Measurements from ENCODE around the gene TMEM243.
"Not testable (repeated sequence)": the region's sequence is repeated elsewhere in the genome, so short reads cannot be mapped to it uniquely, and the experiment has no call there.

Gene TMEM243

DNA sequence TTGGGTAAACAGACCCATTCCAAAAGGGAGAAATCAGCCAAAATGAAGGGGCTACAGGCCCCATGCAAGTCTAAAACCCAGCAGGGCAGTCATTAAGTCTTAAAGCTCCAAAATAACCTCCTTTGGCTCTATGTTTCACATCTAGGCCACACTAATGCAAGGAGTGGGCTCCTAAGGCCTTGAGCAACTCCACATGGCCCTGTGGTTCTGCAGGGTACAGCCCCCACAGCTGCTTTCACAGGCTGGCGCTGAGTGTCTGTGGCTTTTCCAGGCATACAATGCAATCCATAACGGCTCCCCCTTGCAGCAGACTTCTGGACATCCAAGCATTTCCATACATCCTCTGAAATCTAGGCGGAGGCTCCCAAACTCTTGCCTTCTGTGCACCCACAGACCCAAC lies 9.0 kb downstream of the TMEM243 start:
- no peak for DNase-seq (ENCODE audit: low read depth)

DNA sequence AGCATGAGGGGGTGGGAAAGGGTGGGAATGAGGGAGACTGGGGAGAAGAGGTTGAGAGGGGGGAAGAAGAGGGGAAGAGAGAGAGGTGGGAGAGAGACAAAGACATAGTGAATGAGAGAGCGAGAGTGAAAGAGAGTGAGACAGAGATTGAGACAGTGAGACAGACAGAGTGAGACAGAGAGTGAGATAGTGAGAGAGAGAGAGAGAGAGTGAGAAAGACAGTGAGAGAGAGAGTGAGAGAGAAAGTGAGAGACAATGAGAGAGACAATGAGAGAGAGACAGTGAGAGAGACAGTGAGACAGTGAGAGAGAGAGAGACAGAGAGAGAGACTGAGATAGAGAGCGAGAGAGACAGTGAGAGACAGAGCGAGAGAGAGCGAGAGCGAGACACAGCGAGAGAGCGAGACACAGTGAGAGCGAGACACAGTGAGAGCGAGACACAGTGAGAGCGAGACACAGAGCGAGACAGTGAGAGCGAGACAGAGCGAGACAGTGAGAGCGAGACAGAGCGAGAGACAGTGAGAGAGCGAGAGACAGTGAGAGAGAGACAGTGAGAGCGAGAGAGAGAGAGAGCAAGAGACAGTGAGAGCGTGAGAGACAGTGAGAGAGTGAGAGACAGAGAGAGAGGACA lies 10.1 kb downstream of the TMEM243 start:
- no peak for DNase-seq (ENCODE audit: low read depth)

DNA sequence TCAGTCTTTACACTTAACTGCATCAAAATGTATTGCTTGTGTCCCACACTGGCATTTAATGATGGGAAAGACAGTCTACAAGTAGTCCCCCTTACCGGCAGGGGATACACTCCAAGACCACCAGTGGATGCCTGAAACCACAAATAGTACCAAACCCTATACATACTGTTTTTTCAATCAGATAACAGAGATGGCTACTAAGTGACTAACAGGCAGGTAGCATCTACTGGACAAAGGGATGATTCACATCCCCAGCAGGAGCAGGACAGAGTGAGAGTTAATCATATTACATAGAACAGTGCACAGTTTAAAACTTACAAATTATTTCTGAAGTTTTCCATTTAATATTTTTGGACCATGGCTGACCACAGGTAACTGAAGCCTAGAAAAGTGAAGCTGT lies 13.2 kb downstream of the TMEM243 start:
- DNase-seq (ENCODE audit: low read depth): no peak

GRCh38 chr7:87205701-87206100 lies 13.8 kb downstream of the TMEM243 start:
- DNase-seq (ENCODE audit: low read depth): not testable (repeated sequence)

DNA sequence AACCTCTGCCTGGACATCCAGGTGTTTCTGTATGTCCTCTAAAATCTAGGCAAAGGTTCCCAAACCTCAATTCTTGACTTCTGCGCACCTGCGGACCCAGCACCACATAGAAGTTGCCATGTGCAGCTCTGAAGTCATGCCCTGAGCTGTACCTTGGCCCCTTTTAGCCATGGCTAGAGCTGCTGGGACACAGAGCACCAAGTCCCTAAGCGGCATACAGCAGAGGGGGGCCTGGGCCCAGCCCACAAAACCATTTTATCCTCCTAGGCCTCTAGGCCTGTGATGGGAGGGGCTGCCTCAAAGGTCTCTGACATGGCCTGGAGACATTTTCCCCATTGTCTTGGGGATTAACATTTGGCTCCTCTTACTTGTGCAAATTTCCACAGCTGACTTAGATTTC lies 14.6 kb downstream of the TMEM243 start:
- DNase-seq (ENCODE audit: low read depth): no peak

DNA sequence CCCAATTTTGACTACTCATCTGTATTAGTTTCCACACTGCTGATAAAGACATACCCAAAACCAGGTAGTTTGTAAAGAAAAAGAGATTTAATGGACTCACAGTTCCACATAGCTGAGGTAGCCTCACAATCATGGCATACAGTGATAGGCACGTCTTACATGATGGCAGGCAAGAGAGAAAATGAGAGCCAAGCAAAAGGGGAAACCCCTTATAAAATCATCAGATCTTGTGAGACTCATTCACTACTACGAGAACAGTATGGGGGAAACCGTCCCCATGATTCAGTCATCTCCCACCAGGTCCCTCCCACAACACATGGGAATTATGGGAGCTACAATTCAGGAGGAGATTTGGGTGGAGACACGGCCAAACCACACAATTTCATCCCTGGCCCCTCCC lies 15.6 kb downstream of the TMEM243 start:
- not testable (repeated sequence) for DNase-seq (ENCODE audit: low read depth)

GRCh38 chr7:87202705-87203104 lies 16.8 kb downstream of the TMEM243 start:
- DNase-seq (ENCODE audit: low read depth): no peak

- no peak for DNase-seq (ENCODE audit: low read depth)
Measured at GRCh38 chr7:87202208-87202607, 17.3 kb downstream of the TMEM243 start.

DNA sequence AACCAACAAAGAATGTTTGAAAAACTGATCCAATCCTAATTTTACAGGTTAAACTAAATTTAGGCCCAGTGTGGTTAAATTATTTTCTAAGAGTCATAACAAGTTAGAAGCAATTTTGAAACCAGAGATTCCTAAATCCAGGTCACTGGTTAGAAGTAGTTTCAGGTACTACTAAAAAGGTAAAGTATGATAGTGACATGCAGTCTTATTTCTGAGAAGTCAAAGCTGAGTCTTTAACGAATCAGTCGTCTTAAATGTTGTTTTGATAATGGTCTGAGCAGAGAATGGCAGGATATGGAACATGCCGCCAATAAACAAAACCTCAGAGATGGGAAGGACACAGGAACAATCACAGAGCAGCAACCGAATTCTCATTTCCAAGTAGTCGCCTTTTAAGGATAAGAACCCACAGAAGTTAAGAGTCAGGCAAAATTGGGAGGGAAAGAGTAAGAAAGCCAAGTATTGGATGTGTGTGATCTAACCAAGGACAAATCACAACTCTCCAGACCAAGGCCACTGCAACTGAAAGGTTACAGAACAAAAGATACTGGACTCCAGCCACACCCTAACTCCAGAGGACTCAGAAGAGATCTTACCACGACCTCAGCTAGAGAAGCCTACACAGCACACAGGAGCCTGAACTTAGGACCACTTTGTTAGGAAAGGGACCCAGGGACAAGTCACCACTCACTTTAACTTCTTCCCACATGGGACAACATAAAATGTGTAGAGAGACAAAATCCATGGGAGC lies 19.7 kb downstream of the TMEM243 start:
- no peak for DNase-seq (ENCODE audit: low read depth)

- DNase-seq (ENCODE audit: low read depth): no peak
Measured at GRCh38 chr7:87199241-87199640, 20.3 kb downstream of the TMEM243 start.

DNA sequence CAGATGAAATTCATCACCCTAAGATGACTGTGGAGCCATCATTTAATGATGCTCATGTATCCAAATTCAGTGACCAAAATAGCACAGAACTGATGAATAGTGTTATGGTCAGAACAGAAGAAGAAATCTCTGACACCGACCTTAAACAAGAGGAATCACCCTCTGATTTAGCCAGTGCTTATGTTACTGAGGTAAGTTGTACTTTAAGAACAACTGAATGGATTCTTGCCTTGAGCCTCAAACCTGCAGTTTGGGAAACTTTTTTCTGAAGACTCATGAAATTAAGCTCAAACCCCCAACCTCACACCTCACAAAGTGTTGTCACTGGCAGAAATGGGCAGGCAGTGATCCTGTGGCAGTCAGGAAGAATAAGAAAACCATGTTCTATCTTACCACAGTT lies 25.6 kb downstream of the TMEM243 start:
- DNase-seq (ENCODE audit: low read depth): no peak

DNA sequence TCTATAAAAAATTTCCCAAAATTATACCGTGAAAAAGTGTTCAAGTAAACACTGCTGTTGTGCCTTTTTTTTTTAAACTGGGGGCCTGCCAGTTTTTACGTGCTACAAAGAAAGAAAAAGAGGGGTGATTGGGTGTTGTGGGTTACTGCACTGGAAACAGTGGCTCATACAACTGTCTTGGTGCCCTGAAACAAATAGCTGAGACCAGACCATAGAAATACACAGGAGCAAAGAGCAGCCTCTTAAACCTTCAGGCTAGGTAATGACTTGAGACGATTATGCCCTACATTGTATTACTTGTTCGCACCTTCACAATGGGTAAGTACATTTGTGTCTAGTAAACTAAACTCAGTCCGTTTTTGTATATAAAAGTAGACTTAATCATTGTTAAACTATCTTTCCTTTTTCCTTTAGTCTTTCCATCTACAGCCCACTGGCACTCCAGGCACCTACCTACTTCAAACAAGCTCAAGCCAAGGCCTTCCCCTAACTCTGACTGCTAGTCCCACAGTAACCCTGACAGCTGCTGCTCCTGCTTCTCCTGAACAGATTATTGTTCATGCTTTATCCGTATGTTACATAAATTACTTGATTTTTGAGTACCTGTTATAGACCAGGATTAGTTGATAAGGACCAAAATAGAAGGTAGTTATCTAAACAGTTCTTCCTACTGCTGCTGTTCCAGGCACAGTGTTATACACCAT lies 26.6 kb downstream of the TMEM243 start:
- no peak for DNase-seq (ENCODE audit: low read depth)

GRCh38 chr7:87190783-87191182 lies 28.7 kb downstream of the TMEM243 start:
- no peak for DNase-seq (ENCODE audit: low read depth)

GRCh38 chr7:87188930-87189329 lies 30.6 kb downstream of the TMEM243 start:
- no peak for DNase-seq (ENCODE audit: low read depth)

DNA sequence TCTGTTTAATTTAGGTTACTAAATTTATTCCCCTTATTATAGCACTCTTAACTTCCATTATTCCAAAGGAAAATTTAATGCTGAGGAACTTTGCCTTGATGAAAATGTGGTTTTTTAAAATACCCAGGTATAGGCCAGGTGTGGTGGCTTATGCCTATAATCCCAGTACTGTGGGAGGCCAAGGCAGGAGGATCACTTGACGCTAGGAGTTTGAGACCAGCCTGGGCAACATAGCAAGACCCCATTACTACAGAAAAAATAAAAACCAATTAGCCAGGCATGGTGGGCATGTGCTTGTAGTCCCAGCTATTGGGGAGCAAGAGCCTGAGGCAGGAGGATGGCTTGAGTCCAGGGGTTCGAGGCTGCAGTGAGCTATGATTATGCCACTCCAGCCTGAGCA lies 32.4 kb downstream of the TMEM243 start:
- no peak for DNase-seq (ENCODE audit: low read depth)

- no peak for DNase-seq (ENCODE audit: low read depth)
Measured at GRCh38 chr7:87179180-87179579, 40.4 kb downstream of the TMEM243 start.

DNA sequence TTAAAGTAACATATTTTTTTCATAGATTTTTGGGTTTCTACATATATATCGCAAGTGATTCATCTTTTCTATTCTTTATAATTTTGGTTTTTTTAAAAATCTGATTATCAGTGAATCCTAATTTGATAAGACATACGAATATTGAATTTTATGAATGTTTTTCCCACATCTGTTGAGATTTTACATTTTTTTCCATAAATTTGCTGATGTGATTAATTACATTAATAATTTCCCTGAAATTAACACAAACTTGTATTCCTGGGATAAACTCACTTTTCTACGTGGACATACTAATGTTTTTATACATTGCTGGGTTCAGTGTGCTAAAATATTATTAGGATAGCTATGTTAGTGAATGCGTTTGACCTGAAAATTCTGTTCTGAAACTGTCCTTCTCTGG lies 41.2 kb downstream of the TMEM243 start:
- no peak for DNase-seq (ENCODE audit: low read depth)

- no peak for DNase-seq (ENCODE audit: low read depth)
Measured at GRCh38 chr7:87173471-87173870, 46.1 kb downstream of the TMEM243 start.

DNA sequence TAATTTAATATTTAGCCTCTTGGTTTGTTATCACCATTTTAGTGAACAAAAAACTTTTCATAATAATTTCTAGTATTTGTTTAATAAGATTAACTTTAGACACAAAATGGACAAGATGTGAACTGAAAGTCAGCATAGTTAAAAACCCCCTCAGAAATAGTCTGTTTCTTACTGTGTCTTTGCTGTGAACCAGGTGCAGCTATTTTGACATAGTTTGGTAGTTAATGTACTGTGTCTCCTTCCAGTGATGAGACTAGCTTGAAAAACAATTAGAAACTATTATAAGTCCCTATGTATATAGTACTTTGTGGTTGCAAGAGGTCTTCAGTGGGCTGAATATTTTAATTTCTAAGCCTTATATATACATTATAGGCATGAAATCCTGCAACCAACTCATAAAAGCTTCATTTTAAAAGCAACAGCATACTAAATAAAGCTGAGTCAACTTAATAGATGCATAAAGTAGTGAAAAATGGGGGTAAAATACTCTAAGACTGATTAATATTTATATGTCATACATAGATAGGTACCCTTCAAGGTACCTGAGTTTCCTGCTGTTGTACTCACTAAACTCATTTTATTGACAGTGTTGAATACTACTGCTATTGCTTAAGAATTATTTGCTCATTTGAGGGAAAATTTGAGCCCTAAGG lies 48.1 kb downstream of the TMEM243 start:
- DNase-seq (ENCODE audit: low read depth): no peak

DNA sequence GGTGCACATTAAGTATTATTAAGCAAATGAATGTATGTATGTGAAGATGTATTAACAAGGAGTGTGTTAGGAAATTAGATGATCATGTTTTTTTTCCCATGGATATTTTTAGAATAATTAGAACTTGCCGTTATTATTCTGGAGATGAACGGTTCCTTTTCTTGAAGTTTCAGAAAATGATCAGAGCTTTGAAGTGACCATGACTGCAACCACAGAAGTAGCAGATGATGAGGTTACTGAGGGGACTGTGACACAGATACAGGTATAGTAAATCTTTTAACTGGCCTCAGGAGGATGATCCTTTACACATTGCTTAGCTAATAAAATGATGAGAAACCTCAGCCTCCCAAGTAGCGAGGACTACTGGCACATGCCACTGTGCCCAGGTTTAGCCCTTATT lies 48.7 kb downstream of the TMEM243 start:
- DNase-seq (ENCODE audit: low read depth): no peak

DNA sequence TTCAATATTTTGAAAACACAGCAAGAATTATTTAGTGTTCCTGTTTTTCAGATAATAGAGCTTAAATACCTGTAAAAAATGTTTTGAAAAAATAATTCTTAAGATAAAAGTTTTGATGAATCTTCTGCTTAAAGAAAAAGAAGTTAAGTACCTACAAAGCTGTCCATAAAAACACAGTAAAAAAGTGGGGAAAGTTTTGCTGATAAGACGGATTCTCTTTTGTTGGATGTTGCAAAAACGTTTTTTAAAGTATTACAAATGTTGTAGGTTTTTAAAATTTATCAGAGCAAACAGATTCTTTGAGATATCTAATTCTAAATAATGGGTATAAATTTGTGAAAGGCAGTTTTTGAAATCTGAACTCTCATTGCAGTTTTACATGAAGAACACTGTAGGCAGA lies 55.1 kb downstream of the TMEM243 start:
- DNase-seq (ENCODE audit: low read depth): no peak

DNA sequence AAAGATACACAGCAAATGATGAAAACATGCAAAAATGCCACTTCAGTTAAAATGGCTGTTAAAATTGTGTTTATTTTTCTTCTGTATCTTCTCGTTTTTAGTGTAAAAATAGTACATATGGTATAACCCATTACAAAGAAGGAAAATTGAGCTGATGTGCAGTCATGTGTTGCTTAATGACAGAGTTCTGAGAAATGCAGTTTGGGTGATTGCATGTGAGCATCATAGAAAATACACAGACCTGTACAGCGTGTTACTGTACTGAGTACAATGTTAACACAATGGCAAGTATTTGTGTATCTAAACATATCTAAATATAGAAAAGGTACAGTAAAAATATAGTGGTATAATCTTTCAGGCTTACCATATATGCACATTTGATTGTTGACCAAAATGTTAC lies 60.0 kb downstream of the TMEM243 start:
- no peak for DNase-seq (ENCODE audit: low read depth)

DNA sequence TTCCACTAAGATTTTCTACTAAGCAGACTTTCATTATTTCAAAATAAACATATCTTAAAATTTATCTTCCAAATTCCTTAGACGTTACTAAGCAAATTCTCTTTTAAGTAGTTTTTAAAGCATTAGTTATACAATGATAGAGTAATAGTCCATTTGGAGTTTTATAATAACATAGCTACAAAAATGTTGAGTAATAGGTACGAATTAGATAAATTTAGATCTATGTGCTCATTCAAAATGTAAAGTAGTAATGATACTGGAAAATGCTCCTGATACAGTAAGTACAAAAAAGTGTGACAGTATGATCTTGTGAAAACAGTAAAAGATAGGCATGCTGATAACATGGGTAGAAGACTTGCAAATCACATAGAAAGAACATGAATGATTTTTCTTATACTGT lies 62.8 kb downstream of the TMEM243 start:
- no peak for DNase-seq (ENCODE audit: low read depth)
